Ovary (tissue), 9 donors: ENCODE measurements around the gene SPATA9. TPM values are rescaled to one million over a fixed set of nuclear protein-coding genes. Genes with fewer than 3 reads are reported as not detected.
"Not testable (repeated sequence)": the region's sequence is repeated elsewhere in the genome, so short reads cannot be mapped to it uniquely, and the experiment has no call there.

Experiments
- DNase-seq, 5 donors: peaks; one replicate each; pipeline ENCODE4 v3.0.0-alpha.2; 2019 to 2020
- H3K27ac ChIP-seq, 2 donors: fragments of 200-600 bp; one replicate each; pipeline versions ENCODE4 v1.5.1 to v1.8.0; 2019 to 2022
- H3K27me3 ChIP-seq: fragments of 200-600 bp; one replicate; pipeline ENCODE4 v1.8.0; 2022
- H3K36me3 ChIP-seq: fragments of 200-600 bp; sonication (generic); one replicate; pipeline ENCODE4 v1.5.1; 2019
- H3K4me1 ChIP-seq: one replicate; pipeline ENCODE4 v1.8.1; 2013; ENCODE audit warnings: mild to moderate bottlenecking, moderate library complexity; ENCODE audit not compliant: insufficient read depth
- H3K4me3 ChIP-seq: fragments of 200-600 bp; sonication (generic); one replicate; pipeline ENCODE4 v1.5.1; 2017
- H3K9me3 ChIP-seq, 2 donors: fragments of 200-600 bp in 1 of 2; sonication (generic) in 1 of 2; one replicate each; pipeline versions ENCODE4 v1.5.1 to v1.8.1; 2013 to 2019; ENCODE audit warnings: mild to moderate bottlenecking in 1 of 2, moderate library complexity in 1 of 2
- CTCF ChIP-seq, 3 donors: fragments of 450-650 bp in 2 of 3; fragments of 200-600 bp in 1 of 3; IDR thresholded peaks; one replicate each; pipeline versions ENCODE4 v1.5.1 to v1.8.0; 2016 to 2022; ENCODE audit warnings: antibody characterized with exemption in 3 of 3, mild to moderate bottlenecking in 1 of 3
- EP300 ChIP-seq: sonication (generic); formaldehyde crosslinking; IDR thresholded peaks from one replicate; pipeline ENCODE4 v1.6.1; 2017; ENCODE audit warnings: antibody characterized with exemption
- POLR2A ChIP-seq: fragments of 450-650 bp; IDR thresholded peaks from one replicate; pipeline ENCODE4 v1.6.1; 2017; ENCODE audit warnings: antibody characterized with exemption, mild to moderate bottlenecking, moderate library complexity
- WGBS, 3 donors: extraction: QIAGEN DNeasy Blood & Tissue Kit in 1 of 3; methylation state at CpG; one replicate each; pipeline versions ENCODE4 v1.1.5 to v1.1.7; 2013 to 2017; 5-methylcytosine and 5-hydroxymethylcytosine counted together
- intact Hi-C, 4 donors: fragments of 100-400 bp; cut with DNase I; formaldehyde crosslinking; loops; one replicate each; pipeline versions ENCODE4 v1.11.0 to v1.15.1; 2022 to 2023
- polyA plus RNA-seq, 2 donors: library from polyadenylated mRNA; stranded (reverse); fragments of 200-250 nt in 1 of 2; fragments of 350-450 nt in 1 of 2; fragmentation: Illumina TruSeq in 1 of 2; extraction: RNeasy Lipid Tissue Mini Kit (QIAGEN cat#74804) in 1 of 2; gene quantifications; one replicate each; pipeline ENCODE4 v1.2.3, GENCODE V29; 2013 to 2014
- total RNA-seq, 7 donors: library from RNA; depleted of rRNA in 2 of 7; stranded (reverse); fragments of >200 nt in 2 of 7; fragmentation: NEBNext Ultra II Directional in 3 of 7; extraction: Animal tissue kit (Norgen Biotek cat#: 25700) in 3 of 7; gene quantifications; one replicate each; pipeline versions ENCODE4 v1.1.0 to v1.2.4, GENCODE V29; 2016 to 2023
- donor health status: DM: no; HTN: no; CAD: no; lungs with moderate emphysema.
- donor health status: DM: no; HTN: no; CAD: no.
- donor health status: Bipolar disorder and iron deficiency.
- donor health status: DM: yes; HTN: yes; CAD: no.
- donor health status: DM: no; HTN: no; CAD: no.
- donor health status: DM: yes; HTN: yes; CAD: no.

The SPATA9 gene
- total and polyA plus RNA-seq, 9 donors: 0.46 to 1.7 (median 0.89) TPM

GRCh38 chr5:95649274-95649673 lies 33.5 kb downstream of the SPATA9 start:
- no peak overlapping the region for H3K27ac ChIP-seq
- no peak for DNase-seq
- no peaks in the 10 kb centered on the region for H3K36me3 ChIP-seq
- no peaks in the 10 kb centered on the region for H3K4me1 ChIP-seq
- no peaks in the 10 kb centered on the region for H3K9me3 ChIP-seq
- TF ChIP-seq EP300 (no peak), CTCF (IDR thresholded peaks at IDR 0.05) (no peak), POLR2A (no peak)
- no peak overlapping the region for H3K4me3 ChIP-seq
- no peaks in the 10 kb centered on the region for H3K27me3 ChIP-seq
- intact Hi-C loops: loop anchor here in 3 of 4 donors (5.0 to 10.0 kb wide), 6 partner anchors 83 to 1516 kb away; partner anchors contain the start of gene RHOBTB3 (in 2 of the 3)

- Histone ChIP-seq H3K27ac (no peak overlapping the region), H3K4me1 (no peaks in the 10 kb centered on the region), H3K27me3 (no peaks in the 10 kb centered on the region), H3K9me3 (no peaks in the 10 kb centered on the region), H3K36me3 (no peaks in the 10 kb centered on the region), H3K4me3 (no peak overlapping the region)
- intact Hi-C loops: loop anchor here in 3 of 4 donors (5.0 to 10.0 kb wide), 6 partner anchors 84 to 1517 kb away; partner anchors contain the start of gene RHOBTB3 (in 2 of the 3)
- TF ChIP-seq POLR2A: no peak
- no peak for TF ChIP-seq EP300
- TF ChIP-seq CTCF (IDR thresholded peaks at IDR 0.05): no peak
- DNase-seq: no peak
- 79 to 87% (median 86%) methylated on average over 12 of the region's 12 CpGs for WGBS, 3 donors
Measured at GRCh38 chr5:95647886-95648860, 34.6 kb downstream of the SPATA9 start.

GRCh38 chr5:95646569-95647431 lies 36.0 kb downstream of the SPATA9 start, which contains the start of gene RFESD:
RFESD (plus strand) TSS chr5:95646777; CDS start chr5:95652272, 5,495 bp downstream.
- 1% methylated on average over 51 to 60 of the region's 60 CpGs for WGBS, 3 donors

GRCh38 chr5:95646226-95646568 lies 36.6 kb downstream of the SPATA9 start:
- Histone ChIP-seq H3K4me3 (peak overlapping the region; percentile 60), H3K27ac (peak overlapping the region; percentile 59 to 92)
- not testable (repeated sequence) for H3K36me3 ChIP-seq, H3K27me3 ChIP-seq, H3K9me3 ChIP-seq, DNase-seq, H3K4me1 ChIP-seq
- WGBS, 3 donors: 75 to 87% (median 81%) methylated on average over 17 of the region's 17 CpGs
- intact Hi-C loops: loop anchor here in 3 of 4 donors (5.0 to 10.0 kb wide), 6 partner anchors 86 to 1519 kb away; partner anchors contain the start of gene RHOBTB3 (in 2 of the 3)

More at GRCh38 chr5:95646569-95647431, 36.0 kb downstream of the SPATA9 start, which contains the start of gene RFESD:
- Histone ChIP-seq H3K9me3 (no peaks in the 10 kb centered on the region), H3K4me1 (no peaks in the 10 kb centered on the region), H3K27me3 (no peaks in the 10 kb centered on the region), H3K4me3 (peak within 1 kb of the TSS; percentile 60), H3K27ac (peak within 1 kb of the TSS; percentile 86 to 92), H3K36me3 (no peaks in the 10 kb centered on the region)
- DNase-seq: peak; percentile 97 to 100 (median 99)
- peak; percentile 98 for TF ChIP-seq EP300
- peak; percentile 93 for TF ChIP-seq POLR2A
- TF ChIP-seq CTCF (IDR thresholded peaks at IDR 0.05): peak in 2 of 3 donors; percentile 28 to 37
- intact Hi-C loops: loop anchor here in 3 of 4 donors (5.0 to 10.0 kb wide), 6 partner anchors 86 to 1518 kb away; partner anchors contain the start of gene RHOBTB3 (in 2 of the 3)
